Posterior cingulate gyrus (tissue), 11 donors: ENCODE measurements around the gene KANSL3.
"Not testable (repeated sequence)": the region's sequence is repeated elsewhere in the genome, so short reads cannot be mapped to it uniquely, and the experiment has no call there.

Experiments used
- DNase-seq, 10 donors: peaks; one replicate each; pipeline versions ENCODE4 v3.0.0 to v3.0.0-alpha.2; 2020 to 2021; ENCODE audit warnings: mixed read lengths in 3 of 10
- intact Hi-C: fragments of 100-400 bp; cut with DNase I; formaldehyde crosslinking; loops from one replicate; pipeline ENCODE4 v1.15.1; 2023

The KANSL3 gene

DNA sequence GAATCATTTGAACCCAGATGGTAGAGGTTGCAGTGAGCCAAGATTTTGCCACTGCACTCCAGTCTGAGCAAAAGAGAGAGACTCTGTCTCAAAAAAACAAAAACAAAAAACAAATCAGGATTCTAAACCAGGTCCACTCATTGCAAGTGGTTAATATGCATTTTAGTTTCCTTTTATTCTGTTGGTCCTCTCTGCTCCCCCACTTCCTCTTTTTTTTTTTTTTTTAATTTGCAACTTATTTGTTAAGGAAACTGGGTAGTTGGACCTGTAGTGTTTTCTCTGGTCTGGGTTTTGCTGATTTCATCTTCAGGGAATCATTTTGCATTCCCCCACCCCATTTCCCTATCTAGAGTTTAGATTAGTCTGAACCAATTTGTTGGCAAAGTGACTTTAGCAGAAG, 18.4 kb upstream of the KANSL3 start:
- DNase-seq = no peak
- intact Hi-C loops = no loop called here

DNA sequence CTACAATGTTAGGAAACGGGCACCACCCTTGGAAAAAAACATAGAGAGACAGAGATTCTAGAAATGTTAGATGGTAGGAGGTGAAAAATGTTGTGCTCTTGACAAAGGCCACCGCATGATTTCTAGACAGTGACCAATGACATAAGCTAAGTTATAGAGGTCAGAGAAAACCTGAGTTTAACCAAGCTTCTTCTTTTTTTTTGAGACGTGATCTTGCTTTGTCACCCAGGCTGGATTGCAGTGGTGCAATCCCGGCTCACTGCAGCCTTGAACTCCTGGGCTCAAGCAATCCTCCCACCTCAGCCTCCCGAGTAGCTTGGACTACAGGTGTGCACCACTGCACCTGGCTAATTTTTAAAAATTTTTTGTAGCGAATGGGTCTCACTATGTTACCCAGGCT, 17.4 kb upstream of the KANSL3 start:
- DNase-seq = peak in 1 of 10 donors; percentile 8
- intact Hi-C loops = no loop called here

DNA sequence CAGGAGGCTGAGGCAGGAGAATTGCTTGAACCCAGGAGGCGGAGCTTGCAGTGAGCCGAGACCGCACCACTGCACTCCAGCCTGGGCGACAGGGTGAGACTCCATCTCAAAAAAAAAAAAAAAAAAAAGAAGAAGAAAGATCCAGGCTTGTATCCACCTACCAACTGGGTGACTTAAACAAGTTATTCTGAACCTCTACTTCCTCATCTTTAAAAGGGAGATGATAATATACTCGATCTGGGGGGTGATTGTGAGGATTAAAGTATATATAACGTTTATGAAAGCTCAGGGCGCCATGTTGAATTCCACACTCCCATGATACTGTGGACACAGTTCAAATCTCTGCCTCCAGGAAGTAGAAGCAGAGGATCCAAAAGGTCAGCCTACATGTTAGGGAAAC, 16.7 kb upstream of the KANSL3 start:
- DNase-seq, intact Hi-C loops: not testable (repeated sequence)

DNA sequence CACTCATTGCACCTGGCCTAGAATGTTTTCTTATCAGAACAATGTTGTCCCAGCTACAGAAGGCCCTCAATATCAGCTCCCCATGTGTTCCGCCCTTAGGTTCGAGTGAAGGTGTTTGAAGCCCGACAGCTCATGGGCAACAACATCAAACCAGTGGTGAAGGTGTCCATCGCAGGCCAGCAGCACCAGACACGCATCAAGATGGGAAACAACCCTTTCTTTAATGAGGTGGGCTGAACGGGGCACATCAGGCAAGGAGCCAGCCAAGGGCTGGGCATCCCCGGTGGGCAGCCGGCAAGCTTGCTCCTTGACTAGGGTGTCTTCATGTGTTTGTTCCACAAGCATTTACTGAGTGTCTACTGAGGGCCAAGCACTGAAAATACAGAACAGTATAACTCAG, 13.7 kb upstream of the KANSL3 start:
- DNase-seq = no peak
- intact Hi-C loops = no loop called here

DNA sequence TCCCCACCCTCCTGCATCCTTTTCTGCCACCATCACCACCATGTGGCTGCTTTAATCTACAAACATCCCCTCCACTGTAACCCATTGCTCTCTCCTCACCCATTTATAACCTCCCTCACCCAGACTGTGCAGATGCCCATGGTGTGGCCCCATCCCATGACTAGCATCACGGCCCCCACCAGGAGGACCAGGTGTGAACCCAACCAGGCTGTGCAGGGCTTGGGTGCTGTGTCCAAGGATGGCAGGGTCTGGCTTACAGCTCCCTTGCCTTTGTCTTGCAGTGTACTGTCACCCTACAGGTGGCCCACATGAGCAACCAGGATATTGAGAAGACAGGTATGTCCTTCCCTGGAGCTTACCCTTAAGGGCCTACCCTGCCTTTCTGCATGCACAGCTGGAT, 11.2 kb upstream of the KANSL3 start:
- intact Hi-C loops = no loop called here

DNA sequence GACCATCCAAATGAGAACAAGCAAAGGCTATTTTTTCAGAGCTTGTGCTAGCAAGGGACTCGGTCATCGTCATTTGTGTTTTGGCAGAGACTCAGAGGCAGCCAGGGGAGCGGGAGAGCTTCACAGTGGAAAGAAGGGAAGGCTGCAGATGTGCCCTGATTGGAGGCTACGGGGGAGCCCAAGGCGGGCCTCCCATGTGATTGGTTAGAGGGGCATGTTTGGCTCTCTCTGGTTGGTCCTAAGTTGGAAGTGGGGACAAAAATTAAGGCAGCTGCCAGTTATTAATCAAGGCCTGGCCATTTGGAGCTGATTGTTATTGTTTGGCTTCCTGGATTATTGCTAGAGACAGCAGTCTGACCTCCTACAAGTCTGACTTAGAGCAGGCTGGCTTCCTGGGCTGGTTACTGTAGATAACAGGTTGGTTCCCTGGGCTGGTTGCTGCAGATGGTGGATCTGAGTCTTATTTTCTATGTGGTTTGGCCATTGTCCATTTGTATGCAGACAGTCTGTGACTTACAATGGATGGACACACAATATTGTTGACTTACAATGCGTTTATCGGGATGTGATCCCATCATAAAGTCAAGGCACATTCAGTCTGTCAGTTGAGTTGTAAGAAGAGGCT, 10.3 kb upstream of the KANSL3 start:
- peak in 1 of 10 donors; percentile 24 for DNase-seq
- intact Hi-C loops = no loop called here

More for the DNA sequence above, 11.2 kb upstream of the KANSL3 start:
- DNase-seq = no peak

DNA sequence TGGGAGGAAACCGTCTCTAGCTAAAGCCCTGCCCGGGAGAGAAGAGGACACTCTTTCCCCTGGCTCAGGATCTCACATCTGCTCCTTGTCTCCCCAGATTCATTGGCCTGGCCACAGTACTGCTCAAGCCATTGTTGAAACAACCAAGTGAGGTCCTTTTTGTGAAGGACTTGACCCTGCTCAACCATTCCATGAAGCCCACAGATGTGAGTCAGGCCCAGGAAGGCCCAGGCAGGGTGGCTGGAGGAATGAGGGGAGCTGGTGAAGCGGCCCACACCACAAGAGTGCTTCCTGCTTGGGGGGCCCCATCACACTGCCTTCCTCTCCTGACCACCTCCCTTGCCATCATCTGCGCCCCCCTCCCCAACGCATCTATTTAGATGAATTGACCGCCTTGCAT, 9.6 kb upstream of the KANSL3 start:
- DNase-seq = peak in 1 of 10 donors; percentile 10
- intact Hi-C loops = no loop called here

DNA sequence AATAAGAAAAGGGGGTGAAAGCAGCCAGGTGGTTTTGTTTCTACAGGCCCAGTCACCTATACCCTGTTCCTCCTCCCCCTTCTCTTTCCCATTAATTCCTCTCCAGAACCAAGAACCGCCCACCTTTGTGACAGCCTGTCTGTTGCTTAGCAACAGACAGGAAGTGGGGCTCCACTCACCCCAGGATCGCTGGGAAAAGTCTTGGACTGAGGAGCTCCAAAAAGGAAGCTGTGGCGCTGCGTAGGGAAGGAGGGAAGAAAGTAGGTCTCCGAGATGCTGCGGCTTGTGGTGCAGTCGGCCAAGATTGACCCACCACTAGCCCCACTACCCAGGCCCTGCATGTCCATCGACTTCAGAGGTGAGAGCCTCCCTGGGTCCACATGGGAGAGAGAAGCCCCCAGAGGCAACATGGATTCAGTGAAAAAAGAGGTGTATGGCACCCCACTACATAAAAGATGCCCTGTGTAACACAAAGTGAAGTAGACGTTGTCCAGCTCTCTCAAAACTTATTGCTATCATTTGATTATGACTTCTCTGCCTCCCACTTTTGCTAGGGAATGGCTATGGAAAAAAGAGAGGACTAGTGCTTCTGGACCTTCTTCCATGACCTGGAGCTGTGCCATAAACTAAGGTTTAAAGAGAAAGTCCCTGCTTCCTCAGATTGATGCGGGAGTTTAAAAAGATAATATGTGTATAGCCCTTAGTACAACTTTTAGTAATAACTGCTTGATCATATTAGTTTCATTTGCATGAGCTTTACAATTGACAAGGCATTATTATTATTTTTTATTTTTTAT, 4.7 kb upstream of the KANSL3 start, which contains the start of gene FER1L5:
Gene FER1L5, plus strand, starts transcription at position 201 of the 797 bp plus-strand sequence. Its CDS starts 73 bp downstream, at position 274.
- intact Hi-C loops = no loop called here
- peak in 8 of 10 donors; percentile 54 to 93 (median 72) for DNase-seq

DNA sequence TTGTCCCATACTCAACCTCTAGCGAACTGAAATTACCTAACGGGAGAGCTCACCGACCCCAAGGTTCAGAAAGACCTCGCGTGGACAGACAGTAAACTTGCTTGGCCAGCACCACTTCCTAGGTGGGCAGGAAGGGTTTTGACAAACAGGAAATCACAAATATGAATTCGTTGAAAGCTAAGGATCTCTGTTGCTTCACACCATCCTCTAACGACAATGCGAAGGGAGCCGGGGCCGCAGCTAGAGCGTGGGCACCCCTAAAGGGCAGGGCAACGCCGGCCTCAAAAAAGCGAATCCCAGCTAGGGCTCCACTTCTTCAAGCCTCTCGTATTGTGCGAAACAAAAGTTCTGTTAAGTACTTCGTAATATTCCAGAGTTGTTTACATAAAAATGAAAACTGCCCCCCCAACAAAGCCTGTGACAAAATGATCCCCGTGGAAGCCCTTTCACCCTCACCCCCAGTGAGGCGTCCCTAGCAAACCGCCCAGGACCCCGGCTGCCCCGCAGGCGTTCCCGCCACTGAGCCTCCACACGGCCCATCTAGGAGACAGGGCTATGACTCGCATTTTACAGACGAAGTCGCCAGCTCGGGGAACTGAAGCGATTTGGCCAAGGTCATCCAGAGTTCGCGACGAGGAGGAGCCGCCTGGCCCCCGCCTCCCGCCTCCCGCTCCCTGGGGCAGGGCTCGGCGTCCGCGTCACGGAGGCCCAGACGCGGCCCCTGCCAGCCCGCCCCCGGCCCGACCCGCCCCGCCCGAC, 548 bp downstream of the KANSL3 start:
- intact Hi-C loops = loop anchor here (1.0 to 10.0 kb wide), 2 partner anchors 103 to 127 kb away; partner anchors contain the start of genes CNNM4 and LMAN2L

DNA sequence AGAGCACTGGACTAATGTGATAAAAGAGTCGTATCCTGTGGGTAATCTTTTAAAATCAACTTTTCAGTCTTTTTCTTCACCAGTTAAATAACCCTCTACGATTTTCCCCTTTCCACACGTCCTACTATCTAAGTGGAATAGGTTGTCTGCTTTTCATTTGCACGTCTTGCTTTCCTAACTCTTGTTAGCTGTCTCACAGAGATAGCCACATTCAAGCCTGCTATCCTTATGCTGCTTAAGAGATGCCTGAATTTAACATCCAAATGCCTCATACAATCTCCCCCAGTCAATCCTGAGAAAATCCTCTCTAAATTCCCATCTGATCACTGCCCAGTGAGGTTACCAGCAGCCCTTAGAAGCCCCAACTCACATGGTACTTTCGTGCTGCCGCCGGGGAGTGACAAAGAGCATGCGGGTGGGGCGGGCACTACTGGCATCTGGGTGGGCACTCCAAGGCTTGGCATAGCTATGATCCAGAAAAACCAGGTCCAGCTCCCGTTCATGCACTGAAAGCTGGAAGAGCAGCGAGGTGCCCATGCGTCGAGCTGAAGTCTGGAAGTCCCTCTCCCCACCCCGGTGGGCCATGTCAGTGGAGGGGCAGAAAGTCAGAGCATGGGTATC, 1.5 kb downstream of the KANSL3 start:
- intact Hi-C loops = loop anchor here (10.0 kb wide), 1 partner anchor 128 kb away; the partner anchor contains the start of gene CNNM4
- no peak for DNase-seq

More for the DNA sequence above, 548 bp downstream of the KANSL3 start:
- DNase-seq = peak; percentile 46 to 94 (median 64)

DNA sequence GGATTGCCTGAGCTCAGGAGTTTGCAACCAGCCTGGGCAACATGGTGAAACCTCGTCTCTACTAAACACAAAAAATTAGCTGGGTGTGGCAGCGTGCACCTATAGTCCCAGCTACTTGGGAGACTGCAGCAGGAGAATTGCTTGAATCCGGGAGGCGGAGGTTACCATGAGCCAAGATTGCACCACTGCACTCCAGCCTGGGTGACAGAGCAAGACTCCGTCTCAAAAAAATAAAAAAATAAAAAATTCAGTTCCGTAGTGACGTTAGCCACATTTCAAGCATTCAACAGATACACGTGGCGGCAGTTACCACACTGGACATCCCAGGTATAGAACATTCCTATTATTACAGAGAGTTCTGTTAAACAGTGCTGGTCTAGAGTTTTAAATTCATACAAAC, 4.5 kb downstream of the KANSL3 start:
- intact Hi-C loops = loop anchor here (10.0 kb wide), 1 partner anchor 131 kb away; the partner anchor contains the start of gene CNNM4
- DNase-seq = no peak

DNA sequence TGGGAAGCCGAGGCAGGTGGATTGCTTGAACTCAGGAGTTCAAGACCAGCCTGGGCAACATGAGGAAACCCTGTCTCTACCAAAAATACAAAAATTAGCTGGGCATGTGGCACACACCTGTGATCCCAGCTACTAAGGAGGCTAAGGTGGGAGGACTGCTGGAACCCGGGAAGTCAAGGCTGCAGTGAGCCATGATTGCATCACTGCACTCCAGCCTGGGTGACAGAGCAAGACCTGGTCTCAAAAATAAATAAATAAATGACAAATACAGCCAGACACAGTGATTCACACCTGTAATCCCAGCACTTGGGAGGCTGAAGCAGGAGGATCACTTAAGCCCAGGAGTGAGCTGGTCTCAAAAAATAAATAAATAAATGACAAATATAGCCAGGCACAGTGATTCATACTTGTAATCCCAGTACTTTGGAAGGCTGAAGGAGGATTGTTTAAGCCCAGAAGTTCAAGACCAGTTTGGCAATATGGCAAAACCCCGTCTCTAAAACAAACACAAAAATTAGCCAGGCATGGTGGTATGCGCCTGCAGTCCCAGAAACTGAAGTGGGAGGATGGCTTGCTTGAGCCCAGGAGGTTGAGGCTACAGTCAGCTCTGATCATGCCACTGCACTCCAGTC, 6.2 kb downstream of the KANSL3 start:
- intact Hi-C loops = loop anchor here (10.0 kb wide), 1 partner anchor 133 kb away; the partner anchor contains the start of gene CNNM4

DNA sequence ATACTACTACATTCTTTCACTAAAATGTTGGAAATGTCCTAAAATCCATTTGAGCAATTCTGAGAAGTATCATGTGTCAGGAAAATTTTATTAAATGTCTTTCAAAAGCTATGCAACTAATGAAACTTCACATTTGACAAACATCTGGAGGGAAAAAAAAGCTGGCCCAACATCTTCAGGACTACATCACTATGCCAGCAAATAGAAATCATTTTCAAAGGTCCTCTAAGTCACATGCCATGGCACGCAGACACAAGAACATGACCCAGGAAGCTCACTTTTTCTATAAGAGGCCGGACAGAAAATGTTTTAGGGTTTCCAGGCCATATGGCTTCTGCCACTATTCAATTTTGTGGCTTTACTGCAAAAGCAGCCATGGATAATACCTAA, 11.6 kb downstream of the KANSL3 start:
- intact Hi-C loops = no loop called here
- no peak for DNase-seq

More for the DNA sequence above, 6.2 kb downstream of the KANSL3 start:
- DNase-seq = no peak

DNA sequence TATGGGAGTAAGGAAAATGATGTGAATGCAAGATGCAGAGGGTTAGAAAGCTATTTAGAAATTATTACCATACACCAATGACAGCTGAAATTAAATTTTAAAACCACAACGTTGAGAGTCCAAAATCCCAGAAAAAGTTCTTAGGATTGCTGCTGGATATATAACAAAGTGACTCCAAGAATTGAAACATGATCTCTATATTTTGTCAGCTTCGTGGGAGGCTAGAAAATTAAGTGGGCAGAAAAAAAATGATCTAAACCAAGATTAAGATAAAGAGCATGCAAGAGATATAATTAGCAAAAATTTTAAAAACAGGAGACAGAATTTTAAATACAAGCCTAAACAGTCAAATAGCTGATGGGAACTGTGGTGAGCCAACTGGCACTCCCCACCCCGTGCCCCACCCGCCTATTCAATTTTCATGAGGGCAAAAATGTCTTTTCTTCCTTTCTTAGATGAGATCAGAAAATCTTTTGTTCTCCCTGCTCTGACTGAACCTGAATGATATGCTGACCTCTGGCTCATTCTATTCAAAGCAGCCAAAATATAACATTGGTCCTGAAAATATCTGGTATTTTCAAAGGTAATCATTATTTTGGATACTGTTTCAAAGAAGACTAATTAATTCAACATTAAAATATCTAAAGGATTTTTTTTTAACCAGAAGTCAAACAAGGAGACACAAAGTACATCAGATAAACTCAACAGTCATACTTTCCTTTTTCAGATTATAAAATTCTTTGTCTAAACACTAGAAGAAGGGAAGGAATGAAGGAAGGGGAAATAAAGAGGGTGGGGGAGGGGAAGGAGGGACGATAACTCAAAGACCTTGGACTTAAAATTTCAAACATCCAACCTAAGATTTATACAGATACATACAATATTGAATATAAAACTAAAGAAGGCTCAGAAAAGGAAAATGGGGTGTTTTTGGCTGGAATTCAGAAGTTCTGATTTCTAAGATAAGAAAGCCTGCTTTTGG, 12.2 kb downstream of the KANSL3 start:
- no peak for DNase-seq
- intact Hi-C loops = no loop called here

DNA sequence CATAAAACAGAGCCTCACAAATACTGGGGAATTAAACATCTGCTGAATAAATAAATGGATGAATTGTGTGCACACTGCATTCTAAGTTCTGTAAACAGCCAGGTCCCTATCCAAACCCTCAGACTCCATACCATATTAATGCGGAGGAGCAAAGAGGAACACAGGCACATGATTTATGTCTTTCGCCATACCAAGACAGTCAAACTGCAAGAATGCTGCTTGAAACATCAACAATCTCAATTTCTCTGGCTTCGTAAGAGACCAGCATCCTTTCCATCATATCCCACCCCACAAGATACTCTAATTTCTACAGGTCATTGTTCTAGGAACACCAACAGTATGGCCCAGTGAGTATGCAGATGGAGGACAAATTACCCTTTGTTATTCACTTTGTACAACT, 15.0 kb downstream of the KANSL3 start:
- no peak for DNase-seq
- intact Hi-C loops = no loop called here

DNA sequence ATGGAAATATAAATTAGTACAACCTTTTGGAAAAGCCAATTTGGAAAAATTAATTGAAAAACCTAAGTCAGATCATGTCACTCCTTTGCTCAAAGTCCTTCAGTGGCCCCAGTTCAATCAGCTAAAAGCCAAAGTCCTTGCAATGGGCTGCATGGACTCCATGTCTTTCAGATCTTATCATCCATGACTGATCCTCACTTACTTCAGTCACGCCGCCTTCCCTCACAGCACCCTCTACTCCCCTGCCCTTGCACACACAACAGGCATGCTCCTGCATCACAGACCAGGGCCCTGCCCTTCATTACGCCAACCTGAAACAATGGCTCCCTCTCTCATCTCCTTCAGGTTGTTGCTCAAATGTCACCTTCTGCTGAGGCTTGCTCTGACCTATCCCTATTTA, 15.6 kb downstream of the KANSL3 start:
- intact Hi-C loops = no loop called here
- no peak for DNase-seq

DNA sequence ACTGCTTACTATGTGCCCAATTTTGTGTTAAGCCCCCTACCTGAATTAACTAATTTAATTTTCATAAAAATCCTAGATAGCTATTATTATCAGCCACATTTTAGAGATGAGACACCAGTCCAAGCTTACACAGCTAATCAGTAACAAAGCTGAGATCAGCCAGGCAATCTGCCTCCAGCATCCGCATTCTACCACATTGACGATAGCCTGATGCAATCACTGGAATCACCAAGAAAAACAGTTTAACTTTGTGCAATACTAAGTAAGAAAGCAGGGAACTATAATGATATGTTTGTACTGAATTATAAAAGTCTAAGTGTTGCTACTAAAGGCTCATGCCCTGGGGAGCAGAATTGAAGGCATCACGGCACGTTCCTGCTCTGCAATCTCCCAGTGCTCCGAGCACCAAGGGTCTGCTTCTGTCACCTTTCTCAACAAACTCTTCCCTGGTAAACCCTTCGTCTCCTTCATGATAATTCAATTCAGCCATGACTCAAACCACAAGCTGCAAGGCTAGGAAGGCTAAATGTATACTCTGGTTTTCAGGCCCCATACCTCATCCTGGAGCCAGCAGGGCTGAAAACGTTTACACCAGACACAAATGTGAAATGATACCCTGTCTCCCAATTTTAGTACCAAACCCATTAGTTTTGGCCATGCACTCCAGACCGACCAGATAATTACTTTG, 19.4 kb downstream of the KANSL3 start:
- intact Hi-C loops = no loop called here
- DNase-seq = no peak

DNA sequence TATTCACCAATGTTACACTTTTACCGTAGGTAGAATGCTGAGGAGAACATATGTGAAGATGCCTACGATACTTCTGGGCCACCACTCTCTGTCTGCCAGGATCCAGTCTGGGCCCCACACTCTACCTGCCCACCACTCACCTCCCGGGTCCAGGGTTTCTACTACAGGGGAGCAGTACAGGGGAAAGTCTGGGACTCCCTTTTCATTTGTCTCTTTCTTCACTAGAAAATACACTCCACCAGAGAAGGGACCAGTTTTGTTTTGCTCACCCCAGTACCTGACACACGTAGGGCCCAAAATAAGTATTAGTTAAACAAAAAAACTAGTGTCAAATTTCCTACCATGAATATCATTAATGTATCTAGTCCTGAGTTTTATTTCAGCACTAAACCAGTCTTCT, 21.1 kb downstream of the KANSL3 start:
- no peak for DNase-seq
- intact Hi-C loops = no loop called here
